HL-60 (cell line): ENCODE results near the gene TMEM106C.

Experiments used
- DNase-seq, 2 experiments: peaks; one replicate each; pipeline ENCODE4 v3.0.0-alpha.2; 2010 to 2020; ENCODE audit warnings: low read depth in 1 of 2, low spot score in 1 of 2
- H3K27ac ChIP-seq: fragments of 250-450 bp; sonication (Bioruptor Pico); replicated peaks from 2 replicates; pipeline ENCODE4 v1.5.1; 2020; ENCODE audit warnings: mild to moderate bottlenecking, moderate library complexity
- H3K27me3 ChIP-seq: fragments of 250-450 bp; sonication (Bioruptor Pico); 2 replicates; pipeline ENCODE4 v1.5.1; 2021; ENCODE audit warnings: mild to moderate bottlenecking, moderate library complexity; ENCODE audit not compliant: insufficient read depth, poor library complexity, severe bottlenecking
- H3K4me3 ChIP-seq: replicated peaks from 2 replicates; pipeline ENCODE4 v1.5.1; 2011; ENCODE audit warnings: mild to moderate bottlenecking, control low read depth, low read length; ENCODE audit not compliant: insufficient read depth
- CTCF ChIP-seq: IDR thresholded peaks from one replicate; pipeline ENCODE4 v1.5.1; 2011; ENCODE audit warnings: low read length, control low read depth, inconsistent platforms; ENCODE audit not compliant: insufficient read depth
- GABPA ChIP-seq: IDR thresholded peaks from 2 replicates; pipeline ENCODE4 v1.6.1; 2012; ENCODE audit warnings: low read depth
- POLR2AphosphoS5 ChIP-seq: IDR thresholded peaks from 2 replicates; pipeline ENCODE4 v1.6.1; 2012; ENCODE audit warnings: low read depth
- REST ChIP-seq: IDR thresholded peaks from 2 replicates; pipeline ENCODE4 v1.6.1; 2012; ENCODE audit warnings: low read depth; ENCODE audit not compliant: insufficient replicate concordance
- SPI1 ChIP-seq: IDR thresholded peaks from 2 replicates; pipeline ENCODE4 v1.6.1; 2012; ENCODE audit warnings: low read depth, mild to moderate bottlenecking, borderline replicate concordance

Gene TMEM106C

DNA sequence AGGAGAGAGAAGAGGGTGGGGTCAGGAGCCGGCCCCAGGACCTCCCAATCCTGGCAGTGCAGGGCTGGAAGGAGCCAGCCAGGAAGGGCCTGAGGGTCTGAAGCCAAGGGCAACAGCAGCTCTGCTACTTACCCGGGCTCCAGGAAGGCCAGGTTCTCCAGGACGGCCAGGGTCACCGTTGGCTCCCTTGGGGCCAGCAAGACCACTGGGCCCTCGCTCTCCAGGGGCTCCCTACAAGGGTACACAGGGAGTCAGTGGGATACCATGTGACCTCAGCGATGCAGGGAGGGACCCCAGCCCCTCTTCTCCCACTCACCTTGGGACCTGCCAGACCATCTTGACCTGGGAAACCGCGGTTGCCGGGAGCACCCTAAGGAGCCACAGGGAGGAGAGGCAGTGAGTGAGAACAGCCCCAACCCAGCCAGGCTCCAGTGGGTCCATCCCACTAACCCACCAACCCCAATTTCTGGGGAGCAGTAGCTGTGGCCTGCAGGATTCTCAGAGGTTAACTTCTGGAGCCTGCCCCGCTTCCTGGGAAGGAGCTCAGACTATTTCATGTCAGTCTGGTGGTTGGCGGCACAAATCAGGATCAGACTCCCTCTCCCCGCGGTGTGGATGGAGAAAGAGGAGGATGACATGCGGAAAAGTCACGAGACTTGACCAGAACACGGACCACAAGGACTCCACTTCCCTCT, 22.3 kb downstream of the TMEM106C start:
- no peak for DNase-seq
- peaks cover 2% of the 10 kb centered on the region for H3K27me3 ChIP-seq
- no peak for TF ChIP-seq CTCF
- no peak for TF ChIP-seq POLR2AphosphoS5
- no peak for TF ChIP-seq SPI1
- no peak for TF ChIP-seq GABPA
- TF ChIP-seq REST, result no peak
- H3K27ac ChIP-seq, result no peak overlapping the region
- H3K4me3 ChIP-seq, result no peak overlapping the region

- Histone ChIP-seq H3K27ac (no peak overlapping the region), H3K27me3 (no peaks in the 10 kb centered on the region), H3K4me3 (no peak overlapping the region)
- no peak for TF ChIP-seq POLR2AphosphoS5
- DNase-seq, result no peak
Observed at GRCh38 chr12:47986291-47986660, 22.9 kb downstream of the TMEM106C start.

- Histone ChIP-seq H3K4me3 (no peak overlapping the region), H3K27ac (no peak overlapping the region), H3K27me3 (no peaks in the 10 kb centered on the region)
- TF ChIP-seq POLR2AphosphoS5 (no peak), GABPA (no peak), CTCF (no peak), REST (no peak), SPI1 (no peak)
- no peak for DNase-seq
Observed at GRCh38 chr12:47986832-47987231, 23.4 kb downstream of the TMEM106C start.

GRCh38 chr12:47987411-47988072, 24.1 kb downstream of the TMEM106C start:
- no peak for DNase-seq
- TF ChIP-seq REST (no peak), CTCF (no peak), SPI1 (no peak), GABPA (no peak), POLR2AphosphoS5 (no peak)
- H3K4me3 ChIP-seq, result no peak overlapping the region
- H3K27me3 ChIP-seq, result peaks cover under 1% of the 10 kb centered on the region
- no peak overlapping the region for H3K27ac ChIP-seq
